Fibroblast of lung (primary cell): Measurements from ENCODE around the gene WASHC3. TPM values are rescaled to one million over a fixed set of nuclear protein-coding genes. Genes with fewer than 3 reads are reported as not detected.

ENCODE experiments used
- DNase-seq, 2 donors: peaks; one replicate each; pipeline versions ENCODE4 v3.0.0 to v3.0.0-alpha.2; 2010; ENCODE audit warnings: low read depth in 2 of 2
- H2AFZ ChIP-seq: 2 replicates; pipeline ENCODE4 v1.5.1; 2012; ENCODE audit warnings: low read length, control low read depth, inconsistent platforms
- H3K27ac ChIP-seq: 2 replicates; pipeline ENCODE4 v1.5.1; 2011; ENCODE audit warnings: low read length, control low read depth; ENCODE audit not compliant: insufficient read depth
- H3K27me3 ChIP-seq: 2 replicates; pipeline ENCODE4 v1.5.1; 2011; ENCODE audit warnings: mild to moderate bottlenecking, low read length; ENCODE audit not compliant: control insufficient read depth, insufficient read depth
- H3K36me3 ChIP-seq: 2 replicates; pipeline ENCODE4 v1.5.1; 2011; ENCODE audit warnings: low read length; ENCODE audit not compliant: control insufficient read depth, insufficient read depth
- H3K4me1 ChIP-seq: 2 replicates; pipeline ENCODE4 v1.5.1; 2011; ENCODE audit warnings: low read length; ENCODE audit not compliant: control insufficient read depth, insufficient read depth; ENCODE audit errors: extremely low read depth
- H3K4me2 ChIP-seq: 2 replicates; pipeline ENCODE4 v1.5.1; 2011; ENCODE audit warnings: low read length, control low read depth; ENCODE audit not compliant: insufficient read depth; ENCODE audit errors: extremely low read depth
- H3K4me3 ChIP-seq, 4 experiments: fragments of 200-600 bp in 1 of 4; sonication (generic) in 1 of 4; replicated peaks in 1 of 4; 2 replicates each; pipeline ENCODE4 v1.5.1; 2011 to 2016; ENCODE audit warnings: low read length in 4 of 4, low read depth in 3 of 4, mild to moderate bottlenecking in 3 of 4, control low read depth in 2 of 4, inconsistent platforms in 1 of 4, mixed read lengths in 1 of 4; ENCODE audit not compliant: insufficient read depth in 1 of 4; ENCODE audit errors: control extremely low read depth in 1 of 4
- H3K79me2 ChIP-seq: 2 replicates; pipeline ENCODE4 v1.5.1; 2012; ENCODE audit warnings: mild to moderate bottlenecking, low read length, inconsistent platforms; ENCODE audit not compliant: control insufficient read depth, insufficient read depth
- H3K9ac ChIP-seq: 2 replicates; pipeline ENCODE4 v1.5.1; 2011; ENCODE audit warnings: mild to moderate bottlenecking, low read length, control low read depth; ENCODE audit not compliant: insufficient read depth
- H3K9me3 ChIP-seq: 2 replicates; pipeline ENCODE4 v1.5.1; 2012; ENCODE audit warnings: low read depth, low read length; ENCODE audit not compliant: control insufficient read depth, insufficient read depth
- H4K20me1 ChIP-seq: 2 replicates; pipeline ENCODE4 v1.5.1; 2011; ENCODE audit warnings: low read length; ENCODE audit not compliant: control insufficient read depth, insufficient read depth; ENCODE audit errors: extremely low read depth
- EZH2 ChIP-seq: IDR thresholded peaks from 2 replicates; pipeline ENCODE4 v1.5.1; 2012; ENCODE audit warnings: low read length, control low read depth, mild to moderate bottlenecking; ENCODE audit errors: missing control alignments
- polyA plus RNA-seq, 2 donors: library from polyadenylated mRNA; depleted of rRNA in 1 of 2; stranded (reverse) in 1 of 2; unstranded in 1 of 2; fragments of >200 nt; gene quantifications; 2 replicates each; pipeline ENCODE4 v1.2.1, GENCODE V29; 2011 to 2012; ENCODE audit warnings: missing spikeins in 1 of 2
- total RNA-seq: library from RNA; depleted of rRNA; stranded (reverse); fragments of >200 nt; gene quantifications from 2 replicates; pipeline ENCODE4 v1.2.1, GENCODE V29; 2014
- TF ChIP-seq, protein P1 (sequence below), 2 donors: IDR thresholded peaks in 1 of 2; conservative IDR thresholded peaks in 1 of 2; 1 replicate in 1 of 2; 2 replicates in 1 of 2; pipeline ENCODE4 v1.5.1; 2011 to 2012; ENCODE audit warnings: low read length in 2 of 2, control low read depth in 1 of 2, inconsistent platforms in 1 of 2, low read depth in 1 of 2, mild to moderate bottlenecking in 1 of 2

WASHC3 gene
- total and polyA plus RNA-seq, 2 donors (not counting 1 experiment from before 2014, with no cell fraction given) = 97.5 to 149 TPM

DNA sequence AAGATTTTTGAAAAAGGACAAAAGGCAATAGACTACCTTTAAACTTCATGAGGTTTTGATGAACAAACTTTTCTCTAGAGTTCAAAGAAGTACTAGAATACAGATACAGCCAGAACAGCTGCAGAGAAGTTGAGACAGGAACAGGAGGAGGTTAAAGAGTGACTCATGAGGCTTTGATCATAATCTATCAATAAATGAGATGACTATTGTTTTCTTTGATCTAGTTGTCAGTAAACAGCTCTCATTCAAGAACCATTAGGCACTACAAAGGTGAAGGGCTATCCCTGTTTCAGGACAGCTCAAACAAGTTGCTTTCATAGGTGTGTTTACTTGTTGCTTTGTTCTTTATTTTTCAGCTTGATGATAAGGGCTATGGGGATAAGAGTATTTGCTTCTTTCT lies 2.4 kb downstream of the WASHC3 start:
- H4K20me1 ChIP-seq = no peaks in the 10 kb centered on the region
- no peaks in the 10 kb centered on the region for H3K4me1 ChIP-seq
- DNase-seq = no peak
- peaks cover 1% of the 10 kb centered on the region for H3K36me3 ChIP-seq
- H2AFZ ChIP-seq = no peak overlapping the region
- TF ChIP-seq, protein P1, sequence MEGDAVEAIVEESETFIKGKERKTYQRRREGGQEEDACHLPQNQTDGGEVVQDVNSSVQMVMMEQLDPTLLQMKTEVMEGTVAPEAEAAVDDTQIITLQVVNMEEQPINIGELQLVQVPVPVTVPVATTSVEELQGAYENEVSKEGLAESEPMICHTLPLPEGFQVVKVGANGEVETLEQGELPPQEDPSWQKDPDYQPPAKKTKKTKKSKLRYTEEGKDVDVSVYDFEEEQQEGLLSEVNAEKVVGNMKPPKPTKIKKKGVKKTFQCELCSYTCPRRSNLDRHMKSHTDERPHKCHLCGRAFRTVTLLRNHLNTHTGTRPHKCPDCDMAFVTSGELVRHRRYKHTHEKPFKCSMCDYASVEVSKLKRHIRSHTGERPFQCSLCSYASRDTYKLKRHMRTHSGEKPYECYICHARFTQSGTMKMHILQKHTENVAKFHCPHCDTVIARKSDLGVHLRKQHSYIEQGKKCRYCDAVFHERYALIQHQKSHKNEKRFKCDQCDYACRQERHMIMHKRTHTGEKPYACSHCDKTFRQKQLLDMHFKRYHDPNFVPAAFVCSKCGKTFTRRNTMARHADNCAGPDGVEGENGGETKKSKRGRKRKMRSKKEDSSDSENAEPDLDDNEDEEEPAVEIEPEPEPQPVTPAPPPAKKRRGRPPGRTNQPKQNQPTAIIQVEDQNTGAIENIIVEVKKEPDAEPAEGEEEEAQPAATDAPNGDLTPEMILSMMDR (conservative IDR thresholded peaks at IDR 0.05 in 1 of 2, IDR thresholded peaks at IDR 0.05 in 1 of 2; ENCODE audit: low read depth in 1 of 2, low read length in 2 of 2) = no peak
- no peak for TF ChIP-seq EZH2
- no peak overlapping the region for H3K4me2 ChIP-seq
- no peaks in the 10 kb centered on the region for H3K9me3 ChIP-seq
- no peak overlapping the region for H3K9ac ChIP-seq
- no peaks in the 10 kb centered on the region for H3K27me3 ChIP-seq
- H3K27ac ChIP-seq = no peak overlapping the region
- H3K4me3 ChIP-seq = no peak overlapping the region
- H3K79me2 ChIP-seq = no peaks in the 10 kb centered on the region

DNA sequence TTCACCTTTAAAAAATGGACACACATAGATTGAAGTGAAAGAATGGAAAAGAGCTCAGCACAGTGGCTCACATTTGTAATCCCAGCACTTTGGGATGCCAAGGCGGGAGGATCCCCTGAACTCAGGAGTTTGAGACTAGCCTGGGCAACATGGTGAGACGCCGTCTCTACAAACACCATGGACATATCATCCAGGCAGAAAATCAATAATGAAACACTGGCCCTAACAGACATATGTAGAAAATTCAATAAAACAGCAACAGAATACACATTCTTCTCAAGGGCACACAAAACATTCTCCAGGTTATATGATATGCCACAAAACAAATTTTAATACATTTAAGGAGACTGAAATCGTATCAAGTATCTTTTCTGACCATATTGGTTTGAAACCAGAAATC lies 7.4 kb downstream of the WASHC3 start:
- Histone ChIP-seq H2AFZ (no peak overlapping the region), H4K20me1 (no peaks in the 10 kb centered on the region), H3K27me3 (no peaks in the 10 kb centered on the region), H3K9ac (no peak overlapping the region), H3K27ac (no peak overlapping the region), H3K4me3 (no peak overlapping the region), H3K79me2 (no peaks in the 10 kb centered on the region), H3K4me1 (no peaks in the 10 kb centered on the region), H3K36me3 (peaks cover 4% of the 10 kb centered on the region), H3K9me3 (no peaks in the 10 kb centered on the region), H3K4me2 (no peak overlapping the region)
- TF ChIP-seq, protein P1 (conservative IDR thresholded peaks at IDR 0.05 in 1 of 2, IDR thresholded peaks at IDR 0.05 in 1 of 2; ENCODE audit: low read depth in 1 of 2, low read length in 2 of 2) = no peak
- no peak for TF ChIP-seq EZH2
- DNase-seq = no peak

DNA sequence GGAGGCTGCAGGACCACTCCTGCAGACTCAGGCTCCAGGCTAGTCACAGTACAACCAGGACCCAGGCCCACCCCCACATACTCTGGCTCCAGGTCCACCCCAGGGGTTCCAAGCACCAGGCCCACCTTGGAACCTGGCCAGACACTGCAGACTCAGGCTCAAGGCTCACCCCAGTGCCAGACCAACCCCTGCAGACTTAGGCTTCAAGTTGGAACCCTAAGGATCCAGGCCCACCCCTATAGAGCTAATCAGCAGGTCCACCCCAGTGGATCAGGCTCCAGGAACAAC lies 8.8 kb downstream of the WASHC3 start:
- Histone ChIP-seq H3K4me2 (no peak overlapping the region), H3K27ac (no peak overlapping the region), H3K4me1 (no peaks in the 10 kb centered on the region), H2AFZ (no peak overlapping the region), H3K9ac (no peak overlapping the region), H3K4me3 (no peak overlapping the region), H3K79me2 (no peaks in the 10 kb centered on the region), H4K20me1 (no peaks in the 10 kb centered on the region), H3K27me3 (no peaks in the 10 kb centered on the region), H3K36me3 (peaks cover 3% of the 10 kb centered on the region), H3K9me3 (no peaks in the 10 kb centered on the region)
- no peak for DNase-seq
- TF ChIP-seq, protein P1 (conservative IDR thresholded peaks at IDR 0.05 in 1 of 2, IDR thresholded peaks at IDR 0.05 in 1 of 2; ENCODE audit: low read depth in 1 of 2, low read length in 2 of 2) = no peak
- TF ChIP-seq EZH2 = no peak
